Measurements from ENCODE around the gene APOO. TPM values are rescaled to one million over a fixed set of nuclear protein-coding genes. Genes with fewer than 3 reads are reported as not detected.

APOO gene
- total and polyA plus RNA-seq, 2 of the 13 experiments (the other 11 are each of a cell fraction or from before 2014, with no cell fraction given), result 9.7 to 22.1 TPM

- no peak for TF ChIP-seq REXO4 (CRISPR knock-in tag; IDR thresholded peaks at IDR 0.05; ENCODE audit: borderline replicate concordance)
- TF ChIP-seq CEBPG (CRISPR knock-in tag; IDR thresholded peaks at IDR 0.05), result peak; percentile 94
- TF ChIP-seq ATF7 (IDR thresholded peaks at IDR 0.05), result no peak
- TF ChIP-seq ATF7 (CRISPR knock-in tag; IDR thresholded peaks at IDR 0.05), result no peak
- TF ChIP-seq JARID2 (CRISPR knock-in tag; IDR thresholded peaks at IDR 0.05; ENCODE audit: insufficient replicate concordance), result no peak
- no peak for TF ChIP-seq FIP1L1 (IDR thresholded peaks at IDR 0.05; ENCODE audit: borderline replicate concordance, insufficient read depth, low read depth, low read length)
- TF ChIP-seq, protein P1, sequence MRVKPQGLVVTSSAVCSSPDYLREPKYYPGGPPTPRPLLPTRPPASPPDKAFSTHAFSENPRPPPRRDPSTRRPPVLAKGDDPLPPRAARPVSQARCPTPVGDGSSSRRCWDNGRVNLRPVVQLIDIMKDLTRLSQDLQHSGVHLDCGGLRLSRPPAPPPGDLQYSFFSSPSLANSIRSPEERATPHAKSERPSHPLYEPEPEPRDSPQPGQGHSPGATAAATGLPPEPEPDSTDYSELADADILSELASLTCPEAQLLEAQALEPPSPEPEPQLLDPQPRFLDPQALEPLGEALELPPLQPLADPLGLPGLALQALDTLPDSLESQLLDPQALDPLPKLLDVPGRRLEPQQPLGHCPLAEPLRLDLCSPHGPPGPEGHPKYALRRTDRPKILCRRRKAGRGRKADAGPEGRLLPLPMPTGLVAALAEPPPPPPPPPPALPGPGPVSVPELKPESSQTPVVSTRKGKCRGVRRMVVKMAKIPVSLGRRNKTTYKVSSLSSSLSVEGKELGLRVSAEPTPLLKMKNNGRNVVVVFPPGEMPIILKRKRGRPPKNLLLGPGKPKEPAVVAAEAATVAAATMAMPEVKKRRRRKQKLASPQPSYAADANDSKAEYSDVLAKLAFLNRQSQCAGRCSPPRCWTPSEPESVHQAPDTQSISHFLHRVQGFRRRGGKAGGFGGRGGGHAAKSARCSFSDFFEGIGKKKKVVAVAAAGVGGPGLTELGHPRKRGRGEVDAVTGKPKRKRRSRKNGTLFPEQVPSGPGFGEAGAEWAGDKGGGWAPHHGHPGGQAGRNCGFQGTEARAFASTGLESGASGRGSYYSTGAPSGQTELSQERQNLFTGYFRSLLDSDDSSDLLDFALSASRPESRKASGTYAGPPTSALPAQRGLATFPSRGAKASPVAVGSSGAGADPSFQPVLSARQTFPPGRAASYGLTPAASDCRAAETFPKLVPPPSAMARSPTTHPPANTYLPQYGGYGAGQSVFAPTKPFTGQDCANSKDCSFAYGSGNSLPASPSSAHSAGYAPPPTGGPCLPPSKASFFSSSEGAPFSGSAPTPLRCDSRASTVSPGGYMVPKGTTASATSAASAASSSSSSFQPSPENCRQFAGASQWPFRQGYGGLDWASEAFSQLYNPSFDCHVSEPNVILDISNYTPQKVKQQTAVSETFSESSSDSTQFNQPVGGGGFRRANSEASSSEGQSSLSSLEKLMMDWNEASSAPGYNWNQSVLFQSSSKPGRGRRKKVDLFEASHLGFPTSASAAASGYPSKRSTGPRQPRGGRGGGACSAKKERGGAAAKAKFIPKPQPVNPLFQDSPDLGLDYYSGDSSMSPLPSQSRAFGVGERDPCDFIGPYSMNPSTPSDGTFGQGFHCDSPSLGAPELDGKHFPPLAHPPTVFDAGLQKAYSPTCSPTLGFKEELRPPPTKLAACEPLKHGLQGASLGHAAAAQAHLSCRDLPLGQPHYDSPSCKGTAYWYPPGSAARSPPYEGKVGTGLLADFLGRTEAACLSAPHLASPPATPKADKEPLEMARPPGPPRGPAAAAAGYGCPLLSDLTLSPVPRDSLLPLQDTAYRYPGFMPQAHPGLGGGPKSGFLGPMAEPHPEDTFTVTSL (CRISPR knock-in tag; IDR thresholded peaks at IDR 0.05; ENCODE audit: borderline replicate concordance), result peak; percentile 75; the same call in 1 of the 2 replicates
- TF ChIP-seq LCORL (IDR thresholded peaks at IDR 0.05), result no peak
- TF ChIP-seq LCORL (CRISPR knock-in tag; IDR thresholded peaks at IDR 0.05), result 0 out of 2 replicates have a peak, but pooled peaks have one; percentile 39
- TF ChIP-seq ZFP36L1 (CRISPR knock-in tag; IDR thresholded peaks at IDR 0.05), result no peak
- TF ChIP-seq RFXAP (CRISPR knock-in tag; IDR thresholded peaks at IDR 0.05; ENCODE audit: borderline replicate concordance), result no peak
- TF ChIP-seq ZNF264 (CRISPR knock-in tag; IDR thresholded peaks at IDR 0.05), result no peak
- no peak for TF ChIP-seq ZMAT3 (CRISPR knock-in tag; conservative IDR thresholded peaks at IDR 0.05)
- TF ChIP-seq ZNF496 (CRISPR knock-in tag; IDR thresholded peaks at IDR 0.05; ENCODE audit: insufficient replicate concordance), result no peak
- no peak for TF ChIP-seq TGIF2 (CRISPR knock-in tag; IDR thresholded peaks at IDR 0.05)
- peak; percentile 57; the same call in 1 of the 2 replicates for TF ChIP-seq MED1 (CRISPR knock-in tag; IDR thresholded peaks at IDR 0.05)
- no peak for TF ChIP-seq ZNF17 (CRISPR knock-in tag; IDR thresholded peaks at IDR 0.05)
- TF ChIP-seq, protein P2, sequence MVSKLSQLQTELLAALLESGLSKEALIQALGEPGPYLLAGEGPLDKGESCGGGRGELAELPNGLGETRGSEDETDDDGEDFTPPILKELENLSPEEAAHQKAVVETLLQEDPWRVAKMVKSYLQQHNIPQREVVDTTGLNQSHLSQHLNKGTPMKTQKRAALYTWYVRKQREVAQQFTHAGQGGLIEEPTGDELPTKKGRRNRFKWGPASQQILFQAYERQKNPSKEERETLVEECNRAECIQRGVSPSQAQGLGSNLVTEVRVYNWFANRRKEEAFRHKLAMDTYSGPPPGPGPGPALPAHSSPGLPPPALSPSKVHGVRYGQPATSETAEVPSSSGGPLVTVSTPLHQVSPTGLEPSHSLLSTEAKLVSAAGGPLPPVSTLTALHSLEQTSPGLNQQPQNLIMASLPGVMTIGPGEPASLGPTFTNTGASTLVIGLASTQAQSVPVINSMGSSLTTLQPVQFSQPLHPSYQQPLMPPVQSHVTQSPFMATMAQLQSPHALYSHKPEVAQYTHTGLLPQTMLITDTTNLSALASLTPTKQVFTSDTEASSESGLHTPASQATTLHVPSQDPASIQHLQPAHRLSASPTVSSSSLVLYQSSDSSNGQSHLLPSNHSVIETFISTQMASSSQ (IDR thresholded peaks at IDR 0.05; ENCODE audit: low read depth), result no peak
- TF ChIP-seq, protein P2 (CRISPR knock-in tag; IDR thresholded peaks at IDR 0.05; ENCODE audit: borderline replicate concordance), result no peak
- peak; percentile 27; the same call in 1 of the 2 replicates for TF ChIP-seq SAP130 (CRISPR knock-in tag; IDR thresholded peaks at IDR 0.05; ENCODE audit: low read depth)
- no peak for TF ChIP-seq ZNF30 (CRISPR knock-in tag; IDR thresholded peaks at IDR 0.05)
These were observed 35.7 kb downstream of the APOO start (continued) for GRCh38 chrX:23871905-23872546.
